Measurements from ENCODE around the gene ZMIZ1.

Gene ZMIZ1

DNA sequence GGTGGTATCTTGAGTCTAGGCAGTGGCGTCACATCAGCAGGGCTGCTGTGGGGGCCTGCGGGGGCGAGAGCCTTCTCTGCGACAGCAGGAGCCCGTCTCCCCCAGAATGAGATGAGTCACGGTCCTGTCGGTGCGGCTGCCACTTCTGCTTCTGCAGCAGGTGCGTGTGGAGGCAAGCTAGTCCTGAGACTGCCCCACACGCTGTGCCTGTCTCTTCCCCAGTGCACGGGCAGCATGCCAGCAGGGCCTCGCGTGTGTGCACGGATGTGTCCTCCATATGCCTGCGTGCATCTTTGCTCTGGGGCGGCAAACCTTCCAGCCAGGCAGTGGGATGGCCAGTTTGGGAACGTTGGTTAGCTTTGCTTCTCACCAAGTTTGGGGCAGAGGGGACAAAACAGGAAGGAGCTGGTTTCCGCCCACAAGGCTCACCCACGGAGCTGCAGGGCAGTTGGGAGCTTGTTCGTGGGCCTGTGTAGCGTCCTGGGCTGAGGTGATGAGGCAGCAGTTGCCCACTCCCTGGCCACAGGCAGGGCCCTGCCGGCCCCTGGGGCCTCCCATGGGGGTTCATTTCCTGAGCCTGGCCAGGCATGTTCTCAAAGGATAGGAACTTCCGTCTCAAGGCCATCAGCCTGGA is 217.7 kb downstream of the ZMIZ1 start:
- DNase-seq (ENCODE audit: low spot score) = no peak

DNA sequence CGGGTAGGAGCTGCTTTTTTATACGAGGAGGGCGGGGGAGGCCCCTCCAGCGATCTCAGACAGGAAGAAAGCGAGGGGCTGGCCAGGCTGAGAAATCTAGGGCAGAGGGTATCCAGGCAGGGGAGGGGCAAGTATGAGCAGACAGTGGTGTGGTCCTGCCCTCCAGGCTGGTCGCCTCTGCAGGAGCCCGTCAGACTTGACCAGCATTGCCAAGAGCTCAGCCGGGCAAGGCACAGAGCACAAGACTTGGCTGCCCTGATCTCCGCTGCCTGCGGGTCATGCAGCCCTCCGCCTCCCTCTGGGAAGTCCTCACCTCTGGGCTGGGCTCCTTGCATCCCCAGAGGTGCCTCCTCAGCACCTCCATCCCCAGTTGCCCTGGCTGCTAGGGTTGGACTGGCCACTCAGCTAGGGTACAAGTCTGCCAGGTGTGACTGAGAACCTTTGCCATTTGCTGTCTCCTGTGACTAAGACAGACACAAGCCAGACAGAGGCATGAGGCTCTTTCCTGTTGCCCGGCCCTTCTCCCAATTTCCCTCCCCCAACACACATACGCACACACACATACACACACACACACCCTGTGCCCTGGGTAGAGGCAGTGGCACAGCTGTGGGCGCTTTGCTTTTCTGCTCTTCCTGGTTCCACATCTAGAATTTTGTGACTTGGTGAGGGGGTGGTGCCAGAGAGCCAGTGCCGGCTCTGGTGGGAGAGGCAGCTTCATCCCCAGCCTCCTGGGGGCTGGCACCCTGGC is 219.4 kb downstream of the ZMIZ1 start:
- no peak for DNase-seq (ENCODE audit: low spot score)

DNA sequence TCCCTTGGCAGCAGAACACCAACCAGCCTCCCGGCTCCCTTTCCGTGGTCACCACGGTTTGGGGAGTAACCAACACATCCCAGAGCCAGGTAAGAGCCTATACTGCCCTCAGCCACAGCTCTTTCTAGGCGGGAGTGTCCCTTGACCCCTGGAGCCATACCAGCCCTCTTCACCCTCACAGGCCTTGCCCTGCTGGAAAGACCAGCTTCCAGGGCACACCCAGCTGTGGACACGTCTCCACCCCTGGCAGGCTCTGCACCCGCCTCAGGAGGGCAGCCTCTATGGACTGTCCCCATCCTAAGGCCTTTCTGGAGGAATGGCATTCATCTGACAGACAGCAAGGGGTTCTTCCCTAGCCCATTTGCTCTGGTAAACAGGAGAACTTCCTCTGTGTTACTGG is 221.0 kb downstream of the ZMIZ1 start:
- DNase-seq (ENCODE audit: low spot score) = no peak

DNA sequence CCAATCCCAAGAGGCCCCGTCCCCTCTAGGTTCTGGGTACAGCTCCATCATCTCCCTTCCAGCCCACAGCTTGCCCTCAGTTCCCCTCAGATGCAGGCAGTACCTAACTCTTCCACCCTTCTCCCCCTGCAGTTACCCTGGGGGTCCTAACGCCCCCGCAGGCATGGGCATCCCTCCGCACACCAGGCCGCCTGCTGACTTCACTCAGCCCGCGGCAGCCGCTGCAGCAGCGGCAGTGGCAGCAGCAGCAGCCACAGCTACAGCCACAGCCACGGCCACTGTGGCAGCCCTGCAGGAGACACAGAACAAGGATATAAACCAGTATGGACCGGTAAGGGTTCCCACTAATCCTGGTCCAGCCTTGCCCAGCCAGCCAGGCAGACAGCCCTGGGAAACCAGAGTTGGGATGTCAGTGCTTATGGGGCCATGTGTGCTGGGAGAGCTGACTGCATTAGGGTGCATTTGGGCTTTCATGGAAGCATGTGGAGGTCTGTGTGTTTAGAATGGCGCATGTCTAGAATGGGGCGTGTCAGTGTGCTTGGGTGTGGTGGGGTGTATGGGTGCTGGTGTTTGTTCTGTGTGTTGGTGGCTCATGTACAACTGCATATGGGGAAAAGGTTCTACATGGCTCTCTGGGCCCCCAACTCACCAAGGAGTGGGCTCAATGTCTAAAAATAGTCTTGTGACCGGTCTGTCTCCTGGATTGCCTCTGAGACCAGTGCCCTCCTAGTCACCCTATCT is 223.4 kb downstream of the ZMIZ1 start:
- DNase-seq (ENCODE audit: low spot score) = no peak

DNA sequence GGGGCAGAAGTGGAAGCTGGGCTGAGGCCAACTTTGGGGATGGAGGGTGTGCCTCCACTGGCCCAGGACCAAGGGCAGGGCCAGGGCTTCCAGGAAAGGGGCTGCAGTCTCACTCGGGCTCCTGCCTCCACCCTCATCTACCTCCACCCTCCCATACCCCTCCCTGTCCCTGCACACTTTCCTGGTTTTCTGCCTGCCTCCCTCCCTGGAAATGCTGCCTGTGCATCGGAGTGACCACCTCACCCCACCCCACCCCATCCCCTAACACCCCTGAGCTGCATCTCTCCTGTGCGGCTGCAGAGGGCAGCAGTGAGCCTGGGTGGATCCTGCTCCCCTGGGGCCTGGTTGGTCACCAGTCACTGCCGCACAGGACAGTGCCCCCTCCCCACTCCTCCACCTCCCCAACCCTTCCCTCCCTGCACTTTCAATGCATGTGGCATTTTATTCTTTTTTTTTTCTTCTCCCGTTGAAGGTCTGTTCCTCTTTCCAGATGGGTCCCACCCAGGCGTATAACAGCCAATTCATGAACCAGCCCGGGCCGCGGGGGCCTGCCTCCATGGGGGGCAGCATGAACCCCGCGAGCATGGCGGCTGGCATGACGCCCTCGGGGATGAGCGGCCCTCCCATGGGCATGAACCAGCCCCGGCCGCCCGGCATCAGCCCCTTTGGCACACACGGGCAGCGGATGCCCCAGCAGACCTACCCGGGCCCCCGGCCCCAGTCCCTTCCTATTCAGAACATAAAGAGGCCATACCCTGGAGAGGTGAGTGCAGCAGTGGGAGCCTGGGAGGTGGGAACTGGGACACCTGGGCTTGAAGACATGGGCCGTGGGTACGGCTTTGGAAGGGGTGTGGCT is 224.4 kb downstream of the ZMIZ1 start:
- DNase-seq (ENCODE audit: low spot score) = no peak

DNA sequence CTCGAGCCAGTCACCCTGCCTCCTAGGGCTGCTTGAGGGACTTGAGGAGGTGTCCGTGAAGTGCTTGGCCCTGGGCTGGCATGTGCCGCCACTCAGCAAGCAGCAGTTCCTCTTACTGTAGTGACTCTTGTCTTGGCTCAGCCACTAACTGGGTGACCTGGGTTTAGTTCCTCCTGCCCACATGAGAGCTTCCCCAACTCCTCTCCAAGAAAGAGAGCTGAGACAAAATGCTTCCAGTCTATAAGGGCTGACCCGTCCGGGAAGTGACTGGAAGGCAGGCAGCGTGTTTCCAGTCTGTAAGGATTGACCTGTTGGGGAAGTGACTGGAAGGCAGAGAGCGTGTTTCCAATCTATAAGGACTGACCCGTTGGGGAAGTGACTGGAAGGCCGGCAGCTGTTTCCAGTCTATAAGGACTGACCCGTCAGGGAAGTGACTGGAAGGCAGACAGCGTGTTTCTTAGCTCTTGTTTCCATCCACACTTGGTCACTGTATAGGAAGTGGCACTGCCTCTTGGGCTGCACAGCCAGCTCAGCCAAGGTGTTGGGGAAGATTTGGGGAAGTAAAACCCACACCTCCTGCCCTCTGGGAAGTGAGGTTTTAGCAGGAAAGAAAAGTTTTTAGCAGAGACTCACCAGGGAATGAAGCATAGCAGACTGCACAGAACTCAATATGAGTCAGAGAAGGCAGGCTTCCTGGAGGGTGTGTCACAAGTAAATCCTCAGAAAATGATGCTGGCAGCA is 225.2 kb downstream of the ZMIZ1 start:
- peak; percentile 68 for DNase-seq (ENCODE audit: low spot score)

DNA sequence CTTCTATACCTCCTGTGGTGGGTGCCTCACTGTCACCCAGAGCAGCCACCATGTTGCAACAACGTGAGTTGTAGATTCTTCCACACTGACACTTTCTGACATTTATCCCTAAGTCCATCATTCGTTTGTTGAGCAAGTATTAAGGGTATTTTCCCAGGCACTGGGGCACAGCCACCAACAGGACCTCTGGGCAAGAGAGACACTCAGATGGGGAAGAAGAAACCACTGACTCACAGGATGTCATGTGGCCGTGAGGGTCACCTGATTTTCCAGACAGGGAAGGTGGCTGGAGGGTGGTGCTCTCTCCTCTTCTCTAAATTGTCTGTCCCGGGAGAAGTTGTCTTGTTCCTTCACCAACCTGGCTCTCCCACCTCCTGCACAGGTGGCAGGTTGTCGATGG is 226.8 kb downstream of the ZMIZ1 start:
- DNase-seq (ENCODE audit: low spot score) = no peak

DNA sequence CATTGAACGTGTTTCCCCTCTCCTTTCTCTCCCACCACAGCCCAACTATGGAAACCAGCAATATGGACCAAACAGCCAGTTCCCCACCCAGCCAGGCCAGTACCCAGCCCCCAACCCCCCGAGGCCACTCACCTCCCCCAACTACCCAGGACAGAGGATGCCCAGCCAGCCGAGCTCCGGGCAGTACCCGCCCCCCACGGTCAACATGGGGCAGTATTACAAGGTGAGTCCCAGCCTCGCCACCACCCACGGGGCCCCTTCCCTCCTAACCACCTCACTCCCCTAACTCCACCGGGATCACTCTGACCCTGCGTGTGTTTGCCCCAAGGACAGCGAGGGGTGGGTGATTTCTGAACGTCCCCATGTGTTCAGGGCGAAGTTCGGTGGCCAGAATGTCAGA is 227.7 kb downstream of the ZMIZ1 start:
- DNase-seq (ENCODE audit: low spot score) = no peak

DNA sequence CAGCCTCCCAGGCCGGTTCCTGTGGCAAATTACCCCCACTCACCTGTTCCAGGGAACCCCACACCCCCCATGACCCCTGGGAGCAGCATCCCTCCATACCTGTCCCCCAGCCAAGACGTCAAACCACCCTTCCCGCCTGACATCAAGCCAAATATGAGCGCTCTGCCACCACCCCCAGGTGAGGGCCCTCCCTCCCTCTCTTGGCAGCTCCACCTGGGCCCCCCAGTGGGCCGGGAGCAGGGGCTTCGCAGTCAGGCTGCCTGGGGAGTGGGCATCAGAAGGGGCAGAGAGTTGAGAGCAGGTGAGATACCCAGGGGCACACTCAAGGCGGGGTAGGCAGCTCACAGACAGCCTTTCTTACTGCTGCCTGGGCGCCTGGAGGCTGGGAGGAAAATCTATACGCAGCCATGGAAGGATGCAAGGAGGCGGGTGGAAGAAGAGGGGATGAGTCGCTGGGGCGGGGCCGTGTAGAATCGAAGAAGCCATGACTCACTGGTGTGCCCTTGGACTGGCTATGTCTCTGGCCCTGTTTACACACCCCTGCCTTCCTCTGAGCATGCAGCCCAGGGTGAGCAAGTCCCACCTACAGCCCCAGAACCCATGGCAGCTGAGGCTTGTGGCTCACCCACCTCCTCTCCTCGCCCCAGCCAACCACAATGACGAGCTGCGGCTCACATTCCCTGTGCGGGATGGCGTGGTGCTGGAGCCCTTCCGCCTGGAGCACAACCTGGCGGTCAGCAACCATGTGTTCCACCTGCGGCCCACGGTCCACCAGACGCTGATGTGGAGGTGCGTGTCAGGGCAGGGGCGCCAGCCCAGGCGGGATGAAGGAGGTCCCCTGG is 229.9 kb downstream of the ZMIZ1 start:
- no peak for DNase-seq (ENCODE audit: low spot score)

DNA sequence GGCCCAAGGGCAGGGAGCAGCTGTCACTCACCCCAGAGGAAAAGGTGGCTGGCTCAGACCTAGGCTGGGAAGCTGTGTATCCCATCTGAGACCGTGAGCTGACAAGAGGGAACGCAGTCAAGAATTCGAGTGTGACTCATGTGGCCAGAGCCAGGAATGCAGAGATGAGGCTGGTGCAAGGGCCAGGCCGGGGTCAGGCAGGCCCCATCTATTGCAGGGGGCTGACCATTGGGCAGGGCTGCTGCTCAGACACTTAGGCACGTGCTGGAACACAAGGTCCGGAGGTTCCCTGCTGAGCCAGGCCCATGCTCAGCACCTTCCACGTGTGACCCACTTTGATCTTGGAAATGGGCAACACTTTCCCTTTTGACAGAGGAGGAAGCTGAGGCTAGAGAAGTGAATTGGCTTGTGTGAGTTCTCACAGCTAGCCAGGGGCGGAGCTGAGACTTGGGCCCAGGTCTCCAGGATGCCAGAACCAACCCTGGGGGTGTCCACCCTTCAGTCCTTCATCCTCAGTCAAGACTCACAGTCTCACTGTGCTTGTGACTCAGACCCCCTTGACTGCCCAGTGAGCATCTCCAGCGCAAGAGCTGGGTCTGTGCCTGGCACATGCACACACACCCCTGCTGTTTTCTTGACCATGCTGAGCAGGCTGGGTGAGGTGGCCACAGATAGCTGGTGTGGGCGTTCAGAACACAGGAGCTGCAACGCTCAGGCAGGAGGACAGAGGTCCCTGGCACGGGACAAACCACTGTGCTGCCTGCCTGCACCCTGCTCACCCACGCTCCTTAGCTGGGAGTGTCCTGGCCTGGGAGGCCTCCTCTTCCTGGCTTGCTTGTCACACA is 230.9 kb downstream of the ZMIZ1 start:
- no peak for DNase-seq (ENCODE audit: low spot score)

DNA sequence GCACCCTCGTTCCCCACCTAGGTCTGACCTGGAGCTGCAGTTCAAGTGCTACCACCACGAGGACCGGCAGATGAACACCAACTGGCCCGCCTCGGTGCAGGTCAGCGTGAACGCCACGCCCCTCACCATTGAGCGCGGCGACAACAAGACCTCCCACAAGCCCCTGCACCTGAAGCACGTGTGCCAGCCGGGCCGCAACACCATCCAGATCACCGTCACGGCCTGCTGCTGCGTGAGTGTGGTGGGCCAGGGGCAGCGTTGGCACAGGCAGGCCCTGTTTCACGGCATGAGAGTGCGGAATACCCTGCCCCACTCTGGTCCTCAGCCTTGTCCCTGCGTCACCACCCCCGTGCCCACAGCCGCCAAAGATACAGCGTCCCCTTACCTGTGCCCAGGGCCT is 231.9 kb downstream of the ZMIZ1 start:
- DNase-seq (ENCODE audit: low spot score) = no peak

DNA sequence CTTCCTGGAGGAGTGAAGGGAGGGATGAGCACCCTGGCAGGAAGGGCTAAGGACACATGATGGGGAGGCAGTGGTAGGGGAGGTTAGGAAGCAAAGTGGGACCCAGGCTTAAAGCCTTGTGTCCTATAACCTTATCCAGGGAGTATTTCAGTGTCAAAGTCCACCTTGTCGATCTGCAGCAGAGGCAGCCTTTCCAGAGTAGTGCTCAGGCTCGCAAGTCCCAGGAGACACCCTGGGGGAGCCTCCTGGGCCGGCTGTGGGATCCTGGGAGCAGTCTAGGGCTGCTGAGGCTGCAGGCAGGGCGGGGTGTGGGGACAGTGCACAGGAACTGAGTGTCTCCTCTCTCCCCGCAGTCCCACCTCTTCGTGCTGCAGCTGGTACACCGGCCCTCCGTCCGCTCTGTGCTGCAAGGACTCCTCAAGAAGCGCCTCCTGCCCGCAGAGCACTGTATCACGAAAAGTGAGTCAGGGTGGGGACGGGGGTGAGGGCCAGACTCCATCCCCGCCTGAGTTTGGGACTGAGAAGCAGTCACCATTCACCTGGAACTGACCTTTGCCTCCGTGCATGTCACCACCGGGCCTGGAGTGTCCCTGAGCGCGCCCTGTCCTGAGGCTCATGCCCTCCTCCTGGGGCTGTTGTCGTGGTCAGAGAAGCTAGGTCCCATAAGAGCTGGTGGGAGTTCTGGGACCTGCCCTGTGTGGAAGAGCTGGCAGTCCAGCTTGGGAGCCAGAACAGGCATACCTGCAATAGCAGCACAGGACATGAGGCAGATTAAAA is 233.2 kb downstream of the ZMIZ1 start:
- no peak for DNase-seq (ENCODE audit: low spot score)

DNA sequence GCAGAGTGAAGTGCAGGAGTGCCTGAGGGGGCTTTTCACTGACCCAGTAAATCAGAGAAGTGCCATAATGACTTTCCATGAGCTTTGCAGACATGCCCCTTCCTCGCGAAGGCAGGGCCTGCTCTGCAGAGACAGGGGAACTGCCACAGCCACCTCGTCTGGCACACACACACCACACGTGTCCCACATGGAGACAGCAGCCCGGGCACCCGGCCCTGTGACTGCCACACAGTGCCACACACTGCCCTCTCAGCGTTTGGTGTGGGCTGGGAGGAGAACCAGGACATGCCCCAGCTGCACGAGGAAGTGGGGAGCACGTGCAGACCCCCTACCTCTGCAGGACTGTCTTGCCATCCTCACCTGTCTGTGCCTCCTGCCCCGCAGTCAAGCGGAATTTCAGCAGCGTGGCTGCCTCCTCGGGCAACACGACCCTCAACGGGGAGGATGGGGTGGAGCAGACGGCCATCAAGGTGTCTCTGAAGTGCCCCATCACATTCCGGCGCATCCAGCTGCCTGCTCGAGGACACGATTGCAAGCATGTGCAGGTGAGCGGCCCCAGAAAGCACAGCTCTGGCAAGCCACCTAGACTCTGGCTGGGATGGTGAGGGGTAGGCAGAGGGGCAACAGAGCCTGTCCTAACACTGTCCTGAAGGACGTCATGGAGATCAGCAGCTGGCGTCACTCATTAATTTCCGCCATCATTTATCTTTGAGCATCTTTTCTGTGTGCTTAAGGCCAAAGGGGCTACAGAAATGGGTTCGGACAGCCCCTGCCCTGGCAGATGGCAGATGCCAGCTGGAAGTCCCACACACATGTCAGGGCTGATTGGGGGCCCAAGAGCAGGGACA is 235.1 kb downstream of the ZMIZ1 start:
- DNase-seq (ENCODE audit: low spot score) = no peak

DNA sequence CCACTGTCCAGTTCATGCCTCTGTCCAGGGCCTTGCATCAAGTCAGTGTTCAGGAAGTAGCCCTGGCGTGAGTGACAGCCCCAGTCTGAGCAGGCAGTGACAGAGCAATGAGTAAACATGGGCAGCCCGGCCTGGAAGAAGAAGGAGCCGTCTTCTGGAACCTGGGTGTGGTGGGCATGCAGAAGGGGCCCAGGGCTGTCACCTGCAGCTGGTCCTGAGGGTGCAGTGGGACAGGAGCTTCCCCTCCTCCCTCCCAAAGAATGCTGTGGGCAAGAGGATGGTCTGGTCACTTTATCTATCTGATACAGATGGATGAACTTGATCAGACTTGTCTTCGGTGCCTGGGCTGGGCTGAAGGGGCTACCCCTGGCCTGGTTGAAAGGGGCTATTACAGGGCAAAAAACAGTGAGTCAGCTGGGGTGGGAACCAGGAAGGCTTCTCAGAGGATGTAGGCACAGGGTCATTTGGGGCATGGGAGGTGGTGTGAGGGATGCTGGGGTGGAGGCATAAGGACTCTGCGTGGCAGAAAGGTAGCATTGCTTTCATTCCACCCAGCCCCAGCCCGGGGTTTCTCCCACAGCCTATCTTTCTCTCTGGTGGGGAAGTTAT is 235.8 kb downstream of the ZMIZ1 start:
- no peak for DNase-seq (ENCODE audit: low spot score)

DNA sequence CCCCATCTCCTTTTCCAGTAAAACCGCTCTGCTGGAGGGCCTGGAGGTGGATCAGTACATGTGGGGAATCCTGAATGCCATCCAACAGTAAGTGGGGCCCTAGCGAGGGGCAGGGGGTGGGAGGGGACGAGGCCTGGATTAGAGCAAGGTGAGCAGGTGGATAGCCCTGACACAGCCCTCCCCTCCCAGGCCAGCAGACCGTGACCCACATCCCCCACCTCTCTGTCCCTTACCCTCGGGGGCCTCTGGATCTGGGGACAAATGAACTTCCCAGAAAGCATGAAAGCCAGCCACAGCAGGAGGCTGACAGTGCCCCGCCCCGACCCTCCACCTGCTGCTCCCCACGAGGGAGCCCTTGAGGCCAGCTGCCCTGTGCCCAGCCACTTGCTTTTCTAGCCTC is 236.7 kb downstream of the ZMIZ1 start:
- DNase-seq (ENCODE audit: low spot score) = no peak

DNA sequence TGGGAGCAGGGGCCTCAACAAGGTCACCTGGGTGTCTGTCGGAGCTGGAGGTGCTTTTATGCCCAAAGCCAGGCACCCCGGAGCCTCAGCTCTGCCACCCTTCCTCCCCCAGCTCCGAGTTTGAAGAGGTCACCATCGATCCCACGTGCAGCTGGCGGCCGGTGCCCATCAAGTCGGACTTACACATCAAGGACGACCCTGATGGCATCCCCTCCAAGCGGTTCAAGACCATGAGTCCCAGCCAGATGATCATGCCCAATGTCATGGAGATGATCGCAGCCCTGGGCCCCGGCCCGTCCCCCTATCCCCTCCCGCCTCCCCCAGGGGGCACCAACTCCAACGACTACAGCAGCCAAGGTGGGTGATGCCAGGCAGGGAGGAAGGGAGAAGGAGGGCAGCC is 237.2 kb downstream of the ZMIZ1 start:
- no peak for DNase-seq (ENCODE audit: low spot score)

DNA sequence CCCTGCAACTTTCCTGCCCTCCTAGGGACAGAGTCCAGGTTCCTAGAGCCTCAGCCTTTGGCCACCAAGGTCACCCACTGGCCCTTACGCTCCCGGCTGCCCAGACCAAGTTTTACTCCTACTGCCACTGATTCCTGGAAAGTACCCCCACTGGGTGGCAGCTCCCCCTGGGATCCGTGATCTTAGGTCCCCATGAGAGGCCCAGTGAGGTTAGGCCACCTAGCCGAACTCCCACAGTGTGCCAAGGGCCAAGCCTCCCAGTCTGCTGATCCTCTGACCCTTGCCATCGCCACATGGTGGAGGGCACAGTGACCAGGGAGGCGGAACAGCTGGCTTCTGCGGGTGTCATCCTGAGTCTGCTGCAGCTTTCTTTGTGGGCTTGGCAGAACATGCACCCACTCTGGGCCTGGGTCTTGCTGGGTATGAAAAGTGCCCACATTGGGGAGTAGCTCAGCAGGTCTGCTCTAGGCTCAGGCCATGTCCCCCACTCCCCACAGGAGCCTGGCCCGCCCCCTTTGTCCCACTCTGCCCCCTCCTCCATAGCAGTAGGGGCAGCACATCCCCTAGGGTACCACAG is 238.0 kb downstream of the ZMIZ1 start:
- DNase-seq (ENCODE audit: low spot score) = no peak

All from globus pallidus (tissue), 1 donor.